ENCODE measurements around the gene PABPC1L. TPM values are rescaled to one million over a fixed set of nuclear protein-coding genes. Genes with fewer than 3 reads are reported as not detected.

Gene PABPC1L
- total RNA-seq, 1 donor from 2014 or later = 1.0 TPM

GRCh38 chr20:44961870-44962267 is 52.0 kb downstream of the PABPC1L start:
- H3K27me3 ChIP-seq (ENCODE audit: control insufficient read depth in 3 of 3, insufficient read depth in 3 of 3, low read length in 3 of 3) = no peaks in the 10 kb centered on the region
- no peaks in the 10 kb centered on the region for H3K9me3 ChIP-seq (ENCODE audit: control insufficient read depth in 3 of 3, low read length in 3 of 3)
- H3K36me3 ChIP-seq (ENCODE audit: control insufficient read depth in 3 of 3, insufficient read depth in 3 of 3, low read length in 3 of 3) = no peaks in the 10 kb centered on the region
- H3K27ac ChIP-seq (ENCODE audit: low read depth, low read length) = no peak overlapping the region
- H3K9ac ChIP-seq (ENCODE audit: low read depth in 1 of 3, low read length in 3 of 3) = no peak overlapping the region
- peaks cover 15 to 21% (median 19%) of the 10 kb centered on the region in 3 donors for H3K4me1 ChIP-seq (ENCODE audit: control insufficient read depth in 3 of 3, insufficient read depth in 3 of 3, low read length in 3 of 3)
- no peak overlapping the region for H3K4me3 ChIP-seq (ENCODE audit: low read length in 3 of 3)

- Histone ChIP-seq H3K9ac (ENCODE audit: low read depth in 1 of 3, low read length in 3 of 3) (no peak overlapping the region), H3K9me3 (ENCODE audit: control insufficient read depth in 3 of 3, low read length in 3 of 3) (no peaks in the 10 kb centered on the region), H3K4me3 (ENCODE audit: low read length in 3 of 3) (no peak overlapping the region), H3K27ac (ENCODE audit: low read depth, low read length) (no peak overlapping the region), H3K27me3 (ENCODE audit: control insufficient read depth in 3 of 3, insufficient read depth in 3 of 3, low read length in 3 of 3) (no peaks in the 10 kb centered on the region), H3K4me1 (ENCODE audit: control insufficient read depth in 3 of 3, insufficient read depth in 3 of 3, low read length in 3 of 3) (peaks cover 20 to 27% (median 26%) of the 10 kb centered on the region in 3 donors), H3K36me3 (ENCODE audit: control insufficient read depth in 3 of 3, insufficient read depth in 3 of 3, low read length in 3 of 3) (no peaks in the 10 kb centered on the region)
These were observed 52.6 kb downstream of the PABPC1L start for GRCh38 chr20:44962483-44962882.

GRCh38 chr20:44963325-44964215 is 53.7 kb downstream of the PABPC1L start:
- H3K4me1 ChIP-seq (ENCODE audit: control insufficient read depth in 3 of 3, insufficient read depth in 3 of 3, low read length in 3 of 3) = peaks cover 20 to 28% (median 28%) of the 10 kb centered on the region in 3 donors

GRCh38 chr20:44965651-44966029 is 55.8 kb downstream of the PABPC1L start:
- H3K4me1 ChIP-seq (ENCODE audit: control insufficient read depth in 3 of 3, insufficient read depth in 3 of 3, low read length in 3 of 3) = peaks cover 11 to 19% (median 15%) of the 10 kb centered on the region in 3 donors
- no peaks in the 10 kb centered on the region for H3K36me3 ChIP-seq (ENCODE audit: control insufficient read depth in 3 of 3, insufficient read depth in 3 of 3, low read length in 3 of 3)
- peak overlapping the region; percentile 92 to 94 (median 92) for H3K9ac ChIP-seq (ENCODE audit: low read depth in 1 of 3, low read length in 3 of 3)
- peak overlapping the region; percentile 75 for H3K27ac ChIP-seq (ENCODE audit: low read depth, low read length)
- no peaks in the 10 kb centered on the region for H3K9me3 ChIP-seq (ENCODE audit: control insufficient read depth in 3 of 3, low read length in 3 of 3)
- H3K4me3 ChIP-seq (ENCODE audit: low read length in 3 of 3) = peak overlapping the region; percentile 91 to 96 (median 94)
- H3K27me3 ChIP-seq (ENCODE audit: control insufficient read depth in 3 of 3, insufficient read depth in 3 of 3, low read length in 3 of 3) = no peaks in the 10 kb centered on the region

More at GRCh38 chr20:44963325-44964215, 53.7 kb downstream of the PABPC1L start:
- Histone ChIP-seq H3K9me3 (ENCODE audit: control insufficient read depth in 3 of 3, low read length in 3 of 3) (no peaks in the 10 kb centered on the region), H3K27ac (ENCODE audit: low read depth, low read length) (no peak overlapping the region), H3K36me3 (ENCODE audit: control insufficient read depth in 3 of 3, insufficient read depth in 3 of 3, low read length in 3 of 3) (no peaks in the 10 kb centered on the region), H3K27me3 (ENCODE audit: control insufficient read depth in 3 of 3, insufficient read depth in 3 of 3, low read length in 3 of 3) (no peaks in the 10 kb centered on the region), H3K9ac (ENCODE audit: low read depth in 1 of 3, low read length in 3 of 3) (no peak overlapping the region), H3K4me3 (ENCODE audit: low read length in 3 of 3) (no peak overlapping the region)

GRCh38 chr20:44966030-44966961 is 56.4 kb downstream of the PABPC1L start, which contains the start of gene STK4:
STK4 (plus strand) TSS chr20:44966512; CDS start chr20:44966569, 57 bp downstream.
- Histone ChIP-seq H3K4me1 (ENCODE audit: control insufficient read depth in 3 of 3, insufficient read depth in 3 of 3, low read length in 3 of 3) (peaks cover 11 to 19% (median 14%) of the 10 kb centered on the region in 3 donors), H3K9ac (ENCODE audit: low read depth in 1 of 3, low read length in 3 of 3) (peak within 1 kb of the TSS; percentile 92 to 94 (median 92))

GRCh38 chr20:44967207-44967807 is 57.4 kb downstream of the PABPC1L start:
- H3K4me1 ChIP-seq (ENCODE audit: control insufficient read depth in 3 of 3, insufficient read depth in 3 of 3, low read length in 3 of 3) = peaks cover 11 to 19% (median 14%) of the 10 kb centered on the region in 3 donors
- peak overlapping the region; percentile 11 to 92 (median 80) for H3K9ac ChIP-seq (ENCODE audit: low read depth in 1 of 3, low read length in 3 of 3)
- peak overlapping the region; percentile 75 for H3K27ac ChIP-seq (ENCODE audit: low read depth, low read length)
- H3K9me3 ChIP-seq (ENCODE audit: control insufficient read depth in 3 of 3, low read length in 3 of 3) = no peaks in the 10 kb centered on the region
- no peaks in the 10 kb centered on the region for H3K27me3 ChIP-seq (ENCODE audit: control insufficient read depth in 3 of 3, insufficient read depth in 3 of 3, low read length in 3 of 3)
- H3K36me3 ChIP-seq (ENCODE audit: control insufficient read depth in 3 of 3, insufficient read depth in 3 of 3, low read length in 3 of 3) = peaks cover 0 to 3% (median 0%) of the 10 kb centered on the region in 3 donors
- H3K4me3 ChIP-seq (ENCODE audit: low read length in 3 of 3) = peak overlapping the region; percentile 91 to 96 (median 94)

More at GRCh38 chr20:44966030-44966961, 56.4 kb downstream of the PABPC1L start, which contains the start of gene STK4:
- Histone ChIP-seq H3K9me3 (ENCODE audit: control insufficient read depth in 3 of 3, low read length in 3 of 3) (no peaks in the 10 kb centered on the region), H3K27ac (ENCODE audit: low read depth, low read length) (peak within 1 kb of the TSS; percentile 75), H3K27me3 (ENCODE audit: control insufficient read depth in 3 of 3, insufficient read depth in 3 of 3, low read length in 3 of 3) (no peaks in the 10 kb centered on the region), H3K36me3 (ENCODE audit: control insufficient read depth in 3 of 3, insufficient read depth in 3 of 3, low read length in 3 of 3) (no peaks in the 10 kb centered on the region), H3K4me3 (ENCODE audit: low read length in 3 of 3) (peak within 1 kb of the TSS; percentile 91 to 96 (median 94))

- Histone ChIP-seq H3K36me3 (ENCODE audit: control insufficient read depth in 3 of 3, insufficient read depth in 3 of 3, low read length in 3 of 3) (peaks cover 0 to 17% (median 7%) of the 10 kb centered on the region in 3 donors), H3K4me1 (ENCODE audit: control insufficient read depth in 3 of 3, insufficient read depth in 3 of 3, low read length in 3 of 3) (peaks cover 11 to 19% (median 14%) of the 10 kb centered on the region in 3 donors), H3K27ac (ENCODE audit: low read depth, low read length) (no peak overlapping the region), H3K27me3 (ENCODE audit: control insufficient read depth in 3 of 3, insufficient read depth in 3 of 3, low read length in 3 of 3) (no peaks in the 10 kb centered on the region), H3K4me3 (ENCODE audit: low read length in 3 of 3) (no peak overlapping the region), H3K9ac (ENCODE audit: low read depth in 1 of 3, low read length in 3 of 3) (no peak overlapping the region), H3K9me3 (ENCODE audit: control insufficient read depth in 3 of 3, low read length in 3 of 3) (no peaks in the 10 kb centered on the region)
These were observed 59.5 kb downstream of the PABPC1L start for GRCh38 chr20:44969300-44969894.

- no peak overlapping the region for H3K4me3 ChIP-seq (ENCODE audit: low read length in 3 of 3)
- H3K27ac ChIP-seq (ENCODE audit: low read depth, low read length) = no peak overlapping the region
- H3K4me1 ChIP-seq (ENCODE audit: control insufficient read depth in 3 of 3, insufficient read depth in 3 of 3, low read length in 3 of 3) = peaks cover 11 to 19% (median 14%) of the 10 kb centered on the region in 3 donors
- no peaks in the 10 kb centered on the region for H3K27me3 ChIP-seq (ENCODE audit: control insufficient read depth in 3 of 3, insufficient read depth in 3 of 3, low read length in 3 of 3)
- H3K9ac ChIP-seq (ENCODE audit: low read depth in 1 of 3, low read length in 3 of 3) = no peak overlapping the region
- H3K36me3 ChIP-seq (ENCODE audit: control insufficient read depth in 3 of 3, insufficient read depth in 3 of 3, low read length in 3 of 3) = peaks cover 0 to 23% (median 16%) of the 10 kb centered on the region in 3 donors
- H3K9me3 ChIP-seq (ENCODE audit: control insufficient read depth in 3 of 3, low read length in 3 of 3) = no peaks in the 10 kb centered on the region
These were observed 60.4 kb downstream of the PABPC1L start for GRCh38 chr20:44970243-44970757.

- Histone ChIP-seq H3K27ac (ENCODE audit: low read depth, low read length) (no peak overlapping the region), H3K4me3 (ENCODE audit: low read length in 3 of 3) (no peak overlapping the region), H3K4me1 (ENCODE audit: control insufficient read depth in 3 of 3, insufficient read depth in 3 of 3, low read length in 3 of 3) (no peaks in the 10 kb centered on the region), H3K9me3 (ENCODE audit: control insufficient read depth in 3 of 3, low read length in 3 of 3) (no peaks in the 10 kb centered on the region), H3K9ac (ENCODE audit: low read depth in 1 of 3, low read length in 3 of 3) (no peak overlapping the region), H3K36me3 (ENCODE audit: control insufficient read depth in 3 of 3, insufficient read depth in 3 of 3, low read length in 3 of 3) (peaks cover 0 to 23% (median 16%) of the 10 kb centered on the region in 3 donors), H3K27me3 (ENCODE audit: control insufficient read depth in 3 of 3, insufficient read depth in 3 of 3, low read length in 3 of 3) (no peaks in the 10 kb centered on the region)
These were observed 63.2 kb downstream of the PABPC1L start for GRCh38 chr20:44973053-44973452.
